ENCODE measurements around the gene NRXN3.

Gene NRXN3

DNA sequence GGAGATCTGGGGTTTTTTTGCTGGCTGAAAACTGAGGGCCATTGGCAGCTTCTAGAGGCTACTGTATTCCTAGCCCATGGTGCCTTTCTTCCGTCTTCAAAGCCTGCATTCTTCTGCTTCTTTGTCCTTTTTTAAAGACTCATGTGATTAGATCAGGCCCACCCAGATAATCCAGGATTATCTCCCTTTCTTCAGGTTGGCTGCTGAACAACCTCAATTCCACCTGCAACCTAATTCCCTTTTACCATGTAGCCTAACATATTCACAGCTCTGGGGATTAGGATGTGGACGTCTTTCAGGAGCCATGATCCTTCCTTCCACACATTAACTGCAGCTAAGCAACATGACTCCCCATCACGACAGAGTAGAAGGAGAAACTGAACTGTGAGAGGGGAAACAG, 1055.6 kb downstream of the NRXN3 start:
- H3K4me3 ChIP-seq (ENCODE audit: low read depth, low read length) = no peak overlapping the region
- in situ Hi-C loops (cut with HindIII; ENCODE audit: low sequenced_read_pairs) = no loop called here
- DNase-seq (ENCODE audit: low read depth) = no peak
- TF ChIP-seq, protein P1, sequence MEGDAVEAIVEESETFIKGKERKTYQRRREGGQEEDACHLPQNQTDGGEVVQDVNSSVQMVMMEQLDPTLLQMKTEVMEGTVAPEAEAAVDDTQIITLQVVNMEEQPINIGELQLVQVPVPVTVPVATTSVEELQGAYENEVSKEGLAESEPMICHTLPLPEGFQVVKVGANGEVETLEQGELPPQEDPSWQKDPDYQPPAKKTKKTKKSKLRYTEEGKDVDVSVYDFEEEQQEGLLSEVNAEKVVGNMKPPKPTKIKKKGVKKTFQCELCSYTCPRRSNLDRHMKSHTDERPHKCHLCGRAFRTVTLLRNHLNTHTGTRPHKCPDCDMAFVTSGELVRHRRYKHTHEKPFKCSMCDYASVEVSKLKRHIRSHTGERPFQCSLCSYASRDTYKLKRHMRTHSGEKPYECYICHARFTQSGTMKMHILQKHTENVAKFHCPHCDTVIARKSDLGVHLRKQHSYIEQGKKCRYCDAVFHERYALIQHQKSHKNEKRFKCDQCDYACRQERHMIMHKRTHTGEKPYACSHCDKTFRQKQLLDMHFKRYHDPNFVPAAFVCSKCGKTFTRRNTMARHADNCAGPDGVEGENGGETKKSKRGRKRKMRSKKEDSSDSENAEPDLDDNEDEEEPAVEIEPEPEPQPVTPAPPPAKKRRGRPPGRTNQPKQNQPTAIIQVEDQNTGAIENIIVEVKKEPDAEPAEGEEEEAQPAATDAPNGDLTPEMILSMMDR (IDR thresholded peaks at IDR 0.05; ENCODE audit: low read depth, low read length, missing control alignments) = no peak

DNA sequence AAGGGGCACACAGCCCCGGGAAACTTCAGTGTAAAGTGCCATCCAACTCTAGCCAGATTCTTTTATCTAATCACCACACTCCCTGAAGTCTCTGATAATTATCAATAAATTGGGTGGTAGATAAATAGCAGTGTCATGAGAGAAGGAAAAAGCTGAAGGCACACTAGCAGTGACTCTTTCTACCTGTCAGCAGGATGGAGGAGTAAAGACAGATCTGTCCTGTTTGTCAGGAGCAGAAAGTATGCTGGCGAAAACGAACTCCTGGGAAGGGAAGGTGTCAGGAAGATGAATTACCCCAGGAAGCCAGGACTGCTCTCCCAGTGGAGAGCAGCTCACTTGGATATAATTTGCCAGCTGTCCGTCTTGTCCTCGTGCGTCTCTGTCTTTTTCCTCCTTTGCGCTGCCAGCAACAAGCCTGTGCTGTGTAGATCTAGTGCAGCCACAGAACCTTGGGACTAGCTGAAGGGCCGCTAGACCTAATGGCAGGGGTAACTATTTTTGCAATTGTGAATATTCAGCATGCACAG, 1059.3 kb downstream of the NRXN3 start:
- in situ Hi-C loops (cut with HindIII; ENCODE audit: low sequenced_read_pairs) = no loop called here
- no peak overlapping the region for H3K4me3 ChIP-seq (ENCODE audit: low read depth, low read length)
- TF ChIP-seq, protein P1 (IDR thresholded peaks at IDR 0.05; ENCODE audit: low read depth, low read length, missing control alignments) = no peak
- DNase-seq (ENCODE audit: low read depth) = no peak

DNA sequence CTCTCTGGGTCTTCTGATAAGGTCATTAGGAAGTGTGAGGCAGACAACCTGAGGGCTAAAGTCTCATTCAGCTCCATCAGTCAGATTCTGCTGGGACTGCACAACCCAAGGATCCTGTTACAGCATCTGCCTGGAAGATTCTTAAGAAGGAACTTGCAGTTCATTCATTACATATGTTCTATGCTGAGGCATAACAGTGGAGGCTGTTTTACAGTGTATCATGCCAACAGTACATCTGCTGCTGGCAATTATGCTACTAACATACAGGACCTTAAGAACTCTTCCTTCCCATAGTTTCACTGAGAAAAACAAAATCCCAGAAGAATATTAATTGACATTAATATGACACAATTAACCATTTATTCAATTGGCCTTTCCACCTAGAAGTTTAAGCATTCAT, 1072.5 kb downstream of the NRXN3 start:
- no peak for DNase-seq (ENCODE audit: low read depth)
- H3K4me3 ChIP-seq (ENCODE audit: low read depth, low read length) = no peak overlapping the region
- in situ Hi-C loops (cut with HindIII; ENCODE audit: low sequenced_read_pairs) = no loop called here
- TF ChIP-seq, protein P1 (IDR thresholded peaks at IDR 0.05; ENCODE audit: low read depth, low read length, missing control alignments) = no peak

DNA sequence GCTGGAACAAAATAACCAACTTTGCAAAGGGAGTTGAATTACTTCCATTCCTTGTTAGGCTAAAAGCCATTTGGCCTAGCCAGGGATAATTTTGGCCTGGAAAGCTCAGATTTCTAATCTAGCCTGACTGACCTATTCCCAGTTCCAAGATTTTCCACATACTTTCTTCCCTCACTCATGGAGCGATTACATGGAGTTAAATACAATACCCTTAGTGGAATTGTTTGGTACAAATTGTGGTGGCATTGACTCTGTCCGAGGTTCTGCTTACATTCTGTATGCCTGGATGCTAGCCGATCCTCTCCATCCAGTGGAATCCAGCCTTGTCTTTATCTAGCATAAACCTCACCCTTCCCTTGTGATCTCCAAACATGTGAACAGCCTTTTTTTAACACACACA, 1076.0 kb downstream of the NRXN3 start:
- TF ChIP-seq, protein P1 (IDR thresholded peaks at IDR 0.05; ENCODE audit: low read depth, low read length, missing control alignments) = no peak
- no peak for DNase-seq (ENCODE audit: low read depth)
- H3K4me3 ChIP-seq (ENCODE audit: low read depth, low read length) = no peak overlapping the region
- in situ Hi-C loops (cut with HindIII; ENCODE audit: low sequenced_read_pairs) = no loop called here

DNA sequence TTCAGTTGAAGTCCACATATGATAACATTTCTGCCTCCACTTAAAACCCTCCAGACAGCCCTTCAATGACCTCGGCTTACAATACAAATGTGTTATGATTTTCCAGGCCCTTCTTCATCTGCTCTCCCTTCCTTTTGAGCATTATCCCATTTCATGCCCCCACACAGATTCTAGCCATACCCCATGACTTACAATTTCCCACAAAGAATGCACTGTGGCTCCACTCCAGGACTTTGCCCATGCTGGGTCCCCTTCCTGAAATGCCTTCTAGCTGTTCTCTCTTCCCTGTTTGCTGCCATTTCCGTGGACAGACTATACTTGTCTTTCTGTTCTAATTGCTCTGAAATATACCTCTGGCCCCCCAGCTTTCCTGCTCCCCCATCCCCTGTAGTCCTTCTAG, 1078.0 kb downstream of the NRXN3 start:
- no peak overlapping the region for H3K4me3 ChIP-seq (ENCODE audit: low read depth, low read length)
- TF ChIP-seq, protein P1 (IDR thresholded peaks at IDR 0.05; ENCODE audit: low read depth, low read length, missing control alignments) = no peak
- in situ Hi-C loops (cut with HindIII; ENCODE audit: low sequenced_read_pairs) = no loop called here
- no peak for DNase-seq (ENCODE audit: low read depth)

DNA sequence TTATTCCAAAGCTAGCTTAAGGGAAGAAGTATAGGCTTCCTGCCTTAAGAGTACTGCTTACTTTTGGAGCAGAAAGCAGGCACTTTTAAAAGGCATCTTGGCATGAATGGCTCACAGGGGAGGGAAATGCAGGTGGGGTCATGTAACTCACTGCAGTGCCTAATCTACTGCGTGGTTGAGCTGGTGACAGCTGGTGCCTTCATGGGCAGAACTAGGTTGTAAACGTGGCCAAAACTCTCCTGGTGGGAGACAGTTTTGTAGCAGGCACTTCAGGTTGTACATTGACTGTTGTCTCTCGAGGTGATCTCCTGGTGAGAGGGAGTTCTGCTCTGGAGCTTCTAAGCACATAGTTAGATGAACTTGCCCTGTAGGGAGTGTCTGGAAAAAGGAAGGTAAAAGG, 1078.6 kb downstream of the NRXN3 start:
- in situ Hi-C loops (cut with HindIII; ENCODE audit: low sequenced_read_pairs) = no loop called here
- TF ChIP-seq, protein P1 (IDR thresholded peaks at IDR 0.05; ENCODE audit: low read depth, low read length, missing control alignments) = no peak

DNA sequence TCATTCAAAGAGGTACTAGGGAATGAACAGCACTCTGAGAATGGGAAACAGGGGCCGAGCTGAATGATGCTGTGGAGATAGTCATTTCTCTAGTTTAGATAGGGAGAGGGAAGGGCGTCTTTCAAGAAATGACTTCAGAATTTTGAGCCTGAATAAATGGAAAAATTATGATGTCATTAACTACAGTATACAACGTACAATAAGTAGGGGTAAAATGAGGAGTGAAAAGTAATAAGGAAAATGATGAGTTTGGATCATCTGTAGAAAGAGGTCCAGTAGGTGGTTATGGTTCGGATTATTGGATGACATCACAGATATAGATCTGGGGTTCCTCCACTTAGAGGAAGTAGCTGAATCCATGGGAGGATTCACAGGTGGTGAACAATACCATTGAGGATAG, 1081.1 kb downstream of the NRXN3 start:
- no peak for DNase-seq (ENCODE audit: low read depth)
- in situ Hi-C loops (cut with HindIII; ENCODE audit: low sequenced_read_pairs) = no loop called here
- TF ChIP-seq, protein P1 (IDR thresholded peaks at IDR 0.05; ENCODE audit: low read depth, low read length, missing control alignments) = no peak
- no peak overlapping the region for H3K4me3 ChIP-seq (ENCODE audit: low read depth, low read length)

More for the DNA sequence above, 1078.6 kb downstream of the NRXN3 start:
- no peak overlapping the region for H3K4me3 ChIP-seq (ENCODE audit: low read depth, low read length)
- no peak for DNase-seq (ENCODE audit: low read depth)

Data from astrocyte of the cerebellum (primary cell).